GM12865 (cell line): ENCODE measurements around the gene OR4M1.
"Not testable (repeated sequence)": the region's sequence is repeated elsewhere in the genome, so short reads cannot be mapped to it uniquely, and the experiment has no call there.

ENCODE experiments used
- DNase-seq: peaks from one replicate; pipeline ENCODE4 v3.0.0; 2010; ENCODE audit warnings: low read depth
- H3K4me3 ChIP-seq: 2 replicates; pipeline ENCODE4 v1.5.1; 2011; ENCODE audit warnings: mild to moderate bottlenecking, low read depth, low read length, control low read depth
- TF ChIP-seq, protein P1 (sequence below): IDR thresholded peaks from 2 replicates; pipeline ENCODE4 v1.5.1; 2011; ENCODE audit warnings: low read length, control low read depth, low read depth, inconsistent platforms; ENCODE audit not compliant: insufficient read depth; ENCODE audit errors: missing control alignments

Gene OR4M1

DNA sequence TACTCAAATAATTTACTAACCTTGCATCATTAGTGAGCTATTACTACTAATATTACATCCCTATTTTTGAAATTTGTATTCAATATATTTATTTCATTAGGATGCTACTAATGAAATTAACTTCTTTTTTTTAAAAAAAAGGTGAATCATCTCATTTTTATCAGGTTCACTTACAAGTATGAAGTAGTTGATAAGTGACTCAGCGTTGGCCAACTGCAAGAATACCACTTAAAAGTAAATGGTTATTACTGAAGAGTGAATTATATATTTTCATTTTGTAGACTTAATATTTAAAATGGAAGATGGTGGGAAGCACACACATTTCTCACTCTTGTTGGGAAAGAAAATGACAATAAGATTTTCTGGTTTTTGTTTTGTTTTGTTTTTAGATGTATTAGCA lies 49.9 kb downstream of the OR4M1 start:
- no peak for DNase-seq
- TF ChIP-seq, protein P1, sequence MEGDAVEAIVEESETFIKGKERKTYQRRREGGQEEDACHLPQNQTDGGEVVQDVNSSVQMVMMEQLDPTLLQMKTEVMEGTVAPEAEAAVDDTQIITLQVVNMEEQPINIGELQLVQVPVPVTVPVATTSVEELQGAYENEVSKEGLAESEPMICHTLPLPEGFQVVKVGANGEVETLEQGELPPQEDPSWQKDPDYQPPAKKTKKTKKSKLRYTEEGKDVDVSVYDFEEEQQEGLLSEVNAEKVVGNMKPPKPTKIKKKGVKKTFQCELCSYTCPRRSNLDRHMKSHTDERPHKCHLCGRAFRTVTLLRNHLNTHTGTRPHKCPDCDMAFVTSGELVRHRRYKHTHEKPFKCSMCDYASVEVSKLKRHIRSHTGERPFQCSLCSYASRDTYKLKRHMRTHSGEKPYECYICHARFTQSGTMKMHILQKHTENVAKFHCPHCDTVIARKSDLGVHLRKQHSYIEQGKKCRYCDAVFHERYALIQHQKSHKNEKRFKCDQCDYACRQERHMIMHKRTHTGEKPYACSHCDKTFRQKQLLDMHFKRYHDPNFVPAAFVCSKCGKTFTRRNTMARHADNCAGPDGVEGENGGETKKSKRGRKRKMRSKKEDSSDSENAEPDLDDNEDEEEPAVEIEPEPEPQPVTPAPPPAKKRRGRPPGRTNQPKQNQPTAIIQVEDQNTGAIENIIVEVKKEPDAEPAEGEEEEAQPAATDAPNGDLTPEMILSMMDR, result no peak
- no peak overlapping the region for H3K4me3 ChIP-seq

DNA sequence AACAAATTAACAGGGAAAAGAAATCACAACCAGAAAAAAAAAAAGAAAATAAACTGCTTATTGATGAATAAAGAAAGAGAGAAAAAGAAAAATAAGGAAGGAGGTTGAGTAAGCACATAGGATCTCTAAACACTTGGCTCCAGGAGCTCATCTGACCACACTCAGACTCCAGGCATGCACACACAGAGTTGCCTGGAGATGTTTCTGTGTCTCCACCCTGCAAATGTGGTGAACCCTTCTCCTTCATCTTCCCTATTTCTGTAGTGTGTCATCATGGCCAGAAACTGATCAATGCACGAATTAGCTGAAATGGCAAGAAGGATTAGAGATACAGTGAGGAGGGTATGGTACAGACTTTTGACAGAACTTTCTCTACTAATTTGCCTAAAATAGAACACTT lies 50.5 kb downstream of the OR4M1 start:
- no peak for DNase-seq
- H3K4me3 ChIP-seq, result no peak overlapping the region

DNA sequence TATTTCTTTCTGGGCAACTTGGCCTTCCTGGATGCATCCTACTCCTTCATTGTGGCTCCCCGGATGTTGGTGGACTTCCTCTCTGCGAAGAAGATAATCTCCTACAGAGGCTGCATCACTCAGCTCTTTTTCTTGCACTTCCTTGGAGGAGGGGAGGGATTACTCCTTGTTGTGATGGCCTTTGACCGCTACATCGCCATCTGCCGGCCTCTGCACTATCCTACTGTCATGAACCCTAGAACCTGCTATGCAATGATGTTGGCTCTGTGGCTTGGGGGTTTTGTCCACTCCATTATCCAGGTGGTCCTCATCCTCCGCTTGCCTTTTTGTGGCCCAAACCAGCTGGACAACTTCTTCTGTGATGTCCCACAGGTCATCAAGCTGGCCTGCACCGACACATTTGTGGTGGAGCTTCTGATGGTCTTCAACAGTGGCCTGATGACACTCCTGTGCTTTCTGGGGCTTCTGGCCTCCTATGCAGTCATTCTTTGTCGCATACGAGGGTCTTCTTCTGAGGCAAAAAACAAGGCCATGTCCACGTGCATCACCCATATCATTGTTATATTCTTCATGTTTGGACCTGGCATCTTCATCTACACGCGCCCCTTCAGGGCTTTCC lies 54.4 kb downstream of the OR4M1 start:
- DNase-seq, H3K4me3 ChIP-seq: not testable (repeated sequence)

More for the DNA sequence above, 50.5 kb downstream of the OR4M1 start:
- TF ChIP-seq, protein P1, result no peak

DNA sequence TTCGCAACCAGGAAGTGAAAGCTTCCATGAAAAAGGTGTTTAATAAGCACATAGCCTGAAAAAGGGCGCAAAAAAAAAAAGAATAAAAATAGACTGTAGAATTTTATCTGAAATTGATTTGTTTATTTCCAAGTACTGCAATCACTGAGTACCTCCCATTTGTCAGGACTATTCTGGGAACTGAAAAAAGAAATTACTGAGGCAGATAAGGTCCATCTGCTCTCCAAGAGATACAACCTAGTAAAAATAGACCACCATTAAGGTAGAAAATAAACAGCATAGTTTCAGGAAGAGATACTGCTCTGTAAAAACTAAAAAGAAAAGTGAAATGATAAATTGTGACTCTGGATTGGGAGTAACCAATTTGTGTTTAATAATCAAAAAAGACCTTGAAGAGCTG lies 55.0 kb downstream of the OR4M1 start:
- H3K4me3 ChIP-seq, result no peak overlapping the region
- DNase-seq, result no peak
- TF ChIP-seq, protein P1, result no peak
